GM13976 (cell line): Measurements from ENCODE around the gene C17orf50.

Source experiments
- DNase-seq: peaks from one replicate; pipeline ENCODE4 v3.0.0; 2012; ENCODE audit warnings: low spot score
- CTCF ChIP-seq: IDR thresholded peaks from 2 replicates; pipeline ENCODE4 v1.5.1; 2012; ENCODE audit warnings: borderline replicate concordance, mild to moderate bottlenecking; ENCODE audit not compliant: insufficient read depth; ENCODE audit errors: extremely low read depth, missing control alignments, control extremely low read depth
- in situ Hi-C: fragments of 300-500 bp; cut with MboI; formaldehyde crosslinking; loops from one replicate; pipeline ENCODE4 v1.12.0; 2022; ENCODE audit warnings: low sequenced_read_pairs, mixed read lengths, inconsistent platforms; ENCODE audit not compliant: unreplicated experiment

Gene C17orf50

DNA sequence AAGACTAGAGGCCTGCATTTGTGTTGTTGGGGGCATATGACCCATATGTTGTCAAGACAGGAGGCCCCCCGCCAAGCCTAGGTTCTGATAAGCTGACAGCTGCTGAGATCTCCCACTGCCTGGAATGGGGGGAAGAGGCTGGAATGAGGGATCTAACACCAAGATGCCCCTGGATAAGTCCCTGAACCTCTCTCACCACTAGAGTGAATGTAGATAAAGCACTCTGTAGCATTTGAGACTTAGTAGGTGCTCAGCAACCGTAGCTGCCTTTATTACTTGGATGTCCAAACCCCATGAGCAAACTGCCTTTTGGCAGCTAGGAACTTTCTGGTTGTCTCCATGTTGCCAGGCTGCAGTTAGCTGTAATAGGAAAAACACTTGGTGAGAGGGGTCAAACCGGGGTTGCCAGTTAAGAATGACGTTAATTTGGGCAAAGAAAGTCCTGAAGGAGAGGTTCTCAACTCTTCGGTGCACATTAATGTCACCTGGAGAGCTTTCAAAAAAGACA is 33.7 kb upstream of the C17orf50 start:
- DNase-seq = no peak
- TF ChIP-seq CTCF = no peak
- in situ Hi-C loops = loop anchor here (25.0 kb wide), 2 partner anchors 415 to 565 kb away; no protein-coding TSS in a partner anchor

DNA sequence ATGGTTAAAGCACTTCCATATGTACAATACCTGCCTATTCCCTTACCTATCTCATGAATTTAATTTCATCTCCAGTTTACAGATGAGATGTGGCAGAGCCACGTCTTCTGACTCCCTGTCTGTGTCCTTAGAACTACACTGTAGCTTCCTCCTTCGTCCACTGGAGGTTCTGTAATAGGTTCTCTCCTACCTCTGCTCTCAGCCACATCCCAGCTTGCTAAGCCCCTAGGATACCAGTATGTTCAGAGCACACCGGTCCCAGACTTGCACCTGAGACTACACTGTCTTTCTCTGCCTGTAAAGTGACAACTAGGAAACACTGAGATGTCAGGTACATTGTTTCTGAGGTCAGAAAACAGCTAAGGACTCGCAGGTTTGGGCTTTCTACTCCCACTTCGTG is 33.1 kb upstream of the C17orf50 start:
- DNase-seq = no peak
- TF ChIP-seq CTCF = no peak
- in situ Hi-C loops = loop anchor here (25.0 kb wide), 2 partner anchors 415 to 565 kb away; no protein-coding TSS in a partner anchor

DNA sequence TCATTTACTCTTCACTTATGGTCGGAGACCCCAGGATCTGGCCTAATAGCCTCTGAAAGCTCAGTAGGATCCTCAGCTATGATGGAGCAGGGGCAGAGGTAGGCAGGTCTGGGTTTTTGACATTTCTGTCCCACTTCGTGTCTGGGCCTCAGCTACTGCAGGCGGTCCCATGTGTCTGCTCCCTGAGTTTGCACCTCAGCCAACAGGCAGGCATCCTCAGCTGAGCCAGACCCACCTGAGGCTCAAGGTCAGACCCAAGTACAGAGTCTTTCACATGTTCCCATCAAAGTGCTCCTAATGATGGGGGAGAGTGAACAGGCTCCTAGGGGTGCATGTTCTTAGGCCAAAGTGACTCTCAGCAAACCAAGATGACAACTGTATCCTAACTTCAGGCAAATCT is 32.1 kb upstream of the C17orf50 start:
- no peak for TF ChIP-seq CTCF
- DNase-seq = no peak
- in situ Hi-C loops = loop anchor here (25.0 kb wide), 2 partner anchors 416 to 566 kb away; no protein-coding TSS in a partner anchor

GRCh38 chr17:35729405-35729833 is 31.3 kb upstream of the C17orf50 start:
- DNase-seq = no peak
- in situ Hi-C loops = loop anchor here (25.0 kb wide), 2 partner anchors 417 to 567 kb away; no protein-coding TSS in a partner anchor
- no peak for TF ChIP-seq CTCF

DNA sequence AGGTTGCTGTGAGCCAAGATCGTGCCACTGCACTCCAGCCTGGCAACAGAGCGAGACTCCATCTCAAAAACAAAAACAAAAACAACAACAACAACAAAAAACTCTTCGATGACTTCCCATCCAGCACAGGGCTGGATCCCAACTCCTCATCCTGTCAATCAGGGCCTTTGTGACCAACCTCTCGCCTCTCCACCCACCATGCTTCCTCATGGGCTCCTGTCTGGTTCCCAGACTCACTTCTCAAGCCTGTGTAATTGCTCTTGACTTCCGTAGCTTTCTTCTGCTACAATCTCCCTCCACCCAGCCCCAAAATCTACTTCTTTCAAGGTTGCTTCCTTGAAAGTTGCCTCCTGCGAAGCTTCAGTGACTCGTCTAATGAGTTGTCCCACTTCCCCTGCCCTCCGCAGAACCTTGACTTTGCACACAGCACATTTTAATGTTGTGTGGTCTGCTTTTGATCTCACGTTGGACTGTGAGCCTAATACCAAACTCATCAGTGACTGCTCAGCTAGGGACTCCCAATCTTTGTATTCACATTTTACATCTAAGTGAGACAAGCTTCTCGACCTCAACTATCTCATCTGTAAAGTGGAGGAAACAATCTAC is 30.2 kb upstream of the C17orf50 start:
- DNase-seq = no peak
- in situ Hi-C loops = loop anchor here (25.0 kb wide), 2 partner anchors 418 to 568 kb away; no protein-coding TSS in a partner anchor
- TF ChIP-seq CTCF = no peak

GRCh38 chr17:35731239-35731916 is 29.3 kb upstream of the C17orf50 start, which contains the start of gene RASL10B:
RASL10B (plus strand) TSS chr17:35731639; CDS start chr17:35735185, 3,546 bp downstream.
- no peak for TF ChIP-seq CTCF
- in situ Hi-C loops = loop anchor here (25.0 kb wide), 2 partner anchors 419 to 569 kb away; no protein-coding TSS in a partner anchor
- DNase-seq = peak; percentile 71
